Measurements from ENCODE around the gene OXLD1. TPM values are rescaled to one million over a fixed set of nuclear protein-coding genes. Genes with fewer than 3 reads are reported as not detected.

Gene OXLD1
- total RNA-seq, 4 donors from 2014 or later = 33.5 to 68.3 (median 48.2) TPM

DNA sequence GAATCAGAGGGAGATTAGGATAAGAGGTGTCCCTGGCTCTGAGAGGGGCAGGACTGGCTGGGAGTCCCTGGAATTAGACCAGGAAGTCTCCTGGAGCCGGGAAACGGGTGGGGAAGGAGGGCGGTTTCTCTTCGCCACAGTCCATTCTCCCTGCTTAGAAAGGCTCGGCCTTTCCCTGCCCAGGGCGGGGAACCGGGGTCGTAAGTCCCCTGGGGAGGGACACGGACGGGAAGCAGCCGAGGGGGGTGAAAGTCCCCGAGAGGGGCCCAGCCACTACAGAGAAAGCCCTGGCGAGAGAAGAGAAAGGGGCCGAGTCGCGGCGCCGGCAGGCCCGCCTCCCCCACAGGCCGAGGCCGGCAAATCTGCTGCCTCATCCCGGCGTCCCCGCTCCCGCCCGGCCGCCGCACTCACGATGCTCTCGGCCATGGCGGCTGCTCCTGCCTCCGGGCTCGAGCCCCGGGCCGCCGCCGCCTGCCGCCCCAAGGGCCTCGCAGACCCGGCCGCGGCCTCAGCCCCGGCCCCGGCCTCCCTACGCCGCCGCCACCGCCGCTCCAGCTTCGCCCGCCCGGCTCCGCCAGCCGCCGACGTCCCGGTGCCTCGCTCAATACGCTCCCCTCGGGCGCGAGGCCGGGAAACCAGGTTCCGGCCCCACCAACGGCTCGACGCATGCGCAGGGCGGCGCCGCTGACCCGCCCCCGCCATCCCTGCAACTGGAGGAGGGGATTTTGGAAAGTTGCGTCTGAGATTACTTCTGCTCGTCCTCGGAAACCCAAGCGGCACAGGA is 29.7 kb downstream of the OXLD1 start, which contains the start of the genes NPLOC4 and TSPAN10:
NPLOC4 (minus strand) TSS at position 608 of the 784 bp plus-strand sequence; CDS start at position 426, 182 bp downstream.
TSPAN10 (plus strand) TSS at position 692 of the 784 bp plus-strand sequence. CDS start 5,217 bp downstream, outside the sequence.
- intact Hi-C loops (cut with DNase I; ENCODE audit: low total_unique reads) = no loop called here
- peak within 1 kb of the TSS; percentile 58 for H3K4me3 ChIP-seq (ENCODE audit: low read depth, poor library complexity, severe bottlenecking)
- TF ChIP-seq POLR2A (IDR thresholded peaks at IDR 0.05) = no peak
- TF ChIP-seq, protein P1, sequence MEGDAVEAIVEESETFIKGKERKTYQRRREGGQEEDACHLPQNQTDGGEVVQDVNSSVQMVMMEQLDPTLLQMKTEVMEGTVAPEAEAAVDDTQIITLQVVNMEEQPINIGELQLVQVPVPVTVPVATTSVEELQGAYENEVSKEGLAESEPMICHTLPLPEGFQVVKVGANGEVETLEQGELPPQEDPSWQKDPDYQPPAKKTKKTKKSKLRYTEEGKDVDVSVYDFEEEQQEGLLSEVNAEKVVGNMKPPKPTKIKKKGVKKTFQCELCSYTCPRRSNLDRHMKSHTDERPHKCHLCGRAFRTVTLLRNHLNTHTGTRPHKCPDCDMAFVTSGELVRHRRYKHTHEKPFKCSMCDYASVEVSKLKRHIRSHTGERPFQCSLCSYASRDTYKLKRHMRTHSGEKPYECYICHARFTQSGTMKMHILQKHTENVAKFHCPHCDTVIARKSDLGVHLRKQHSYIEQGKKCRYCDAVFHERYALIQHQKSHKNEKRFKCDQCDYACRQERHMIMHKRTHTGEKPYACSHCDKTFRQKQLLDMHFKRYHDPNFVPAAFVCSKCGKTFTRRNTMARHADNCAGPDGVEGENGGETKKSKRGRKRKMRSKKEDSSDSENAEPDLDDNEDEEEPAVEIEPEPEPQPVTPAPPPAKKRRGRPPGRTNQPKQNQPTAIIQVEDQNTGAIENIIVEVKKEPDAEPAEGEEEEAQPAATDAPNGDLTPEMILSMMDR (IDR thresholded peaks at IDR 0.05) = no peak
- 1 to 2% methylated on average over 21 to 27 of the region's 77 CpGs for WGBS, 2 donors
- DNase-seq (ENCODE audit: low spot score in 2 of 2) = peak; percentile 77 to 97

DNA sequence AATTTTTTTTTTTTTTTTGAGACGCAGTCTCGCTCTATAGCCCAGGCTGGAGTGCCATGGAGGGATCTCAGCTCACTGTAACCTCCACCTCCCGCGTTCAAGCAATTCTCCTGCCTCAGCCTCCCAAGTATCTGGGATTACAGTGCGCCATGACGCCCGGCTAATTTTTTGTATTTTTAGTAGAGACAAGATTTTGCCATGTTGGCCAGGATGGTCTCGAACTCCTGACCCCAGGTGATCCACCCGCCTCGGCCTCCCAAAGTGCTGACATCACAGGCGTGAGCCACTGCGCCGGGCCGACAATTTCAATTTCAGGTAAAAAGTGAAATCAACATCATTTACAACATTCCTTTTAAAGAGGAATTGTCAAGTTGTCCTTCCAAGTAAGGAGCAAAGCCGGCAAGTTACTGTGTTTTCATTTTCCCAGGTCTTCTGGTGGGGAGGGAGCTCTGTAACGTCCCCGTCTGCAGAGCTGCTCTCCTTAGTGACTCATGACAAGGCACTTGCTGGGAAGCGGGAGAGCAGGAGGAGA is 30.4 kb downstream of the OXLD1 start:
- DNase-seq (ENCODE audit: low spot score in 2 of 2) = no peak
- intact Hi-C loops (cut with DNase I; ENCODE audit: low total_unique reads) = no loop called here
- TF ChIP-seq POLR2A (IDR thresholded peaks at IDR 0.05) = no peak
- TF ChIP-seq, protein P1 (IDR thresholded peaks at IDR 0.05) = no peak
- H3K4me3 ChIP-seq (ENCODE audit: low read depth, poor library complexity, severe bottlenecking) = peak overlapping the region; percentile 58
- 37 to 39% methylated on average over 18 of the region's 18 CpGs for WGBS, 2 donors

DNA sequence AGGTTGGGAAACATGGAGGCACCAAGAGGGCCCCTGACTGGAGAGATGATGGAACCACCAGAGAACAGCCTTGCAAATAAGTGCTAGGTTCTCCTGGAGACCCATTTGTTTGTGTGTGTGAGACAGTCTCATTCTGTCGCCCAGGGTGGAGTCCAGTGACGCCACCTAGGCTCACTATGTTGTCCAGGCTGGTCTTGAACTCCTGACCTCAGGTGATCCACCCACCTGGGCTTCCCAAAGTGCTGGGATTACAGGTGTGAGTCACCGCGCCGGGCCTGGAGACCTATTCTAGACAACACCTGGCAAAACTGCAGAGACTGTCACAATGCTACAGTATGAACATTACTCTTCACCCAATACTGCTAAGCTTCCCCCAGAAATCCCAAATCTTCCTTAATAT is 31.0 kb downstream of the OXLD1 start:
- DNase-seq (ENCODE audit: low spot score in 2 of 2) = no peak
- intact Hi-C loops (cut with DNase I; ENCODE audit: low total_unique reads) = no loop called here
- WGBS, 2 donors = 53 to 55% methylated on average over 5 of the region's 5 CpGs
- no peak overlapping the region for H3K4me3 ChIP-seq (ENCODE audit: low read depth, poor library complexity, severe bottlenecking)
- TF ChIP-seq POLR2A (IDR thresholded peaks at IDR 0.05) = no peak
- TF ChIP-seq, protein P1 (IDR thresholded peaks at IDR 0.05) = no peak

DNA sequence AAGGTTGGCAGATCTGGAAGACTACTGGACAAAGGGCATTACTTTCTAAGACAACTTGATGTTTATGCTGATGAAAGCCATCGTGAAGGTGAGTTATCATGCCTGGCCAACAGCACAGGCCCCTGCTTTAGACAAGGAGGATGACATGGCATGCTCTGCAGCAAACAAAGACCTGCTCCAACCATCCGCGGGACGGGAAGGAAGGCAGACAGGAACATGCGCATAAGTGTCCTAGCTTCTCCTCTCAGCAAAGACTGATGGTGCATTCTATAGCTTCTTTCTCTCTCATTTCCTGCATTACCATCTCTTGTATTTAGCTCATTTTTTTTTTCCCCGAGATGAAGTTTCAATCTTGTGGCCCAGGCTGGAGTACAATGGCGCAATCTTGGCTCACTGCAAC is 34.9 kb downstream of the OXLD1 start:
- no peak for DNase-seq (ENCODE audit: low spot score in 2 of 2)
- WGBS, 2 donors = 74 to 87% methylated on average over 7 of the region's 7 CpGs
- intact Hi-C loops (cut with DNase I; ENCODE audit: low total_unique reads) = no loop called here
- TF ChIP-seq, protein P1 (IDR thresholded peaks at IDR 0.05) = no peak
- no peak for TF ChIP-seq POLR2A (IDR thresholded peaks at IDR 0.05)
- no peak overlapping the region for H3K4me3 ChIP-seq (ENCODE audit: low read depth, poor library complexity, severe bottlenecking)

DNA sequence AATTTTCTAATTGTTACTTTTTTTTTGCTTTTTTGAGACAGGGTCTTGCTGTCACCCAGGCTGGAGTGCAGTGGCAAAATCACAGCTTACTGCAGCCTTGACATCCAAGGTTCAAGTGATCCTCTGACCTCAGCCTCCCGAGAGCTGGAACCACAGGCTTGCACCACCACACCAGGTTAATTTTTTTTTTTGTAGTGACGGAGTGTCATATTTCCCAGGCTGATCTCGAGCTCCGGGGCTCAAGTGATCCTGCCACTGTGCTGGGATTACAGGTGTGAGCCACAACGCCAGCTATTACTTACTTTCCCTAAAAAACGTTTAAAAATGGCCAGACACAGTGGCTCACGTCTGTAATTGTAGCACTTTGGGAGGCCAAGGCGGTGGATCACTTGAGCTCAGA is 36.1 kb downstream of the OXLD1 start:
- WGBS, 2 donors = 87 to 88% methylated on average over 8 of the region's 8 CpGs
- TF ChIP-seq, protein P1 (IDR thresholded peaks at IDR 0.05) = no peak
- no peak for TF ChIP-seq POLR2A (IDR thresholded peaks at IDR 0.05)
- DNase-seq (ENCODE audit: low spot score in 2 of 2) = no peak
- no peak overlapping the region for H3K4me3 ChIP-seq (ENCODE audit: low read depth, poor library complexity, severe bottlenecking)
- intact Hi-C loops (cut with DNase I; ENCODE audit: low total_unique reads) = no loop called here

Measured in lower leg skin (tissue), 4 donors.